BE2C (cell line): Measurements from ENCODE around the gene SPOCK3.

Experiments used
- DNase-seq: peaks from one replicate; pipeline ENCODE4 v3.0.0-alpha.2; 2020
- H3K27me3 ChIP-seq: fragments of 250-450 bp; sonication (Bioruptor Pico); 2 replicates; pipeline ENCODE4 v1.5.1; 2020; ENCODE audit warnings: mild to moderate bottlenecking
- H3K36me3 ChIP-seq: fragments of 250-450 bp; sonication (Bioruptor Pico); 2 replicates; pipeline ENCODE4 v1.5.1; 2020; ENCODE audit warnings: mild to moderate bottlenecking
- H3K4me1 ChIP-seq: fragments of 250-450 bp; sonication (Bioruptor Pico); 2 replicates; pipeline ENCODE4 v1.5.1; 2020
- H3K4me3 ChIP-seq: 2 replicates; pipeline ENCODE4 v1.5.1; 2011; ENCODE audit warnings: low read depth, low read length
- H3K9me3 ChIP-seq: fragments of 250-450 bp; sonication (Bioruptor Pico); 2 replicates; pipeline ENCODE4 v1.5.1; 2020
- TF ChIP-seq, protein P1 (sequence below): IDR thresholded peaks from 2 replicates; pipeline ENCODE4 v1.5.1; 2012; ENCODE audit warnings: mild to moderate bottlenecking, low read depth, low read length

Gene SPOCK3

DNA sequence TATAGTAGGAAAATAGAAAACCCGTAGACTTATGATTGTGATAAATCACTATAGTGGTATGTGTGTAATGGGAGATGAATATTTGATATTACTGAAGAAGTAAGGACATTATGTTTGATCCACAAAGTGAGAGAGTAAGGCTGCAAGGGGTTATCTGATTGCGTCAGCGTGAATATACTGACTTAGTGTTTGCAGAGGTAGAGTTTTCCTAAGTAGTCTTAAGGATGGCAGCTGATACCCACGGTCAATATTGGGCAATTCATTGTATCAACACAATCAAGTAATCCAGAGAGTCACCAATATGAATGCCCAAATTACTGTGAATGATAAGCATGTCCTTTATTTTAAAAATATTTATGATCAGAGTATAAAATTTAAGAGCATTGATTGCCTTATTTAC lies 83.7 kb downstream of the SPOCK3 start:
- H3K27me3 ChIP-seq: no peaks in the 10 kb centered on the region
- DNase-seq: no peak
- H3K9me3 ChIP-seq: no peaks in the 10 kb centered on the region
- no peaks in the 10 kb centered on the region for H3K36me3 ChIP-seq
- H3K4me1 ChIP-seq: peaks cover 8% of the 10 kb centered on the region
- H3K4me3 ChIP-seq: no peak overlapping the region
- TF ChIP-seq, protein P1, sequence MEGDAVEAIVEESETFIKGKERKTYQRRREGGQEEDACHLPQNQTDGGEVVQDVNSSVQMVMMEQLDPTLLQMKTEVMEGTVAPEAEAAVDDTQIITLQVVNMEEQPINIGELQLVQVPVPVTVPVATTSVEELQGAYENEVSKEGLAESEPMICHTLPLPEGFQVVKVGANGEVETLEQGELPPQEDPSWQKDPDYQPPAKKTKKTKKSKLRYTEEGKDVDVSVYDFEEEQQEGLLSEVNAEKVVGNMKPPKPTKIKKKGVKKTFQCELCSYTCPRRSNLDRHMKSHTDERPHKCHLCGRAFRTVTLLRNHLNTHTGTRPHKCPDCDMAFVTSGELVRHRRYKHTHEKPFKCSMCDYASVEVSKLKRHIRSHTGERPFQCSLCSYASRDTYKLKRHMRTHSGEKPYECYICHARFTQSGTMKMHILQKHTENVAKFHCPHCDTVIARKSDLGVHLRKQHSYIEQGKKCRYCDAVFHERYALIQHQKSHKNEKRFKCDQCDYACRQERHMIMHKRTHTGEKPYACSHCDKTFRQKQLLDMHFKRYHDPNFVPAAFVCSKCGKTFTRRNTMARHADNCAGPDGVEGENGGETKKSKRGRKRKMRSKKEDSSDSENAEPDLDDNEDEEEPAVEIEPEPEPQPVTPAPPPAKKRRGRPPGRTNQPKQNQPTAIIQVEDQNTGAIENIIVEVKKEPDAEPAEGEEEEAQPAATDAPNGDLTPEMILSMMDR: no peak

DNA sequence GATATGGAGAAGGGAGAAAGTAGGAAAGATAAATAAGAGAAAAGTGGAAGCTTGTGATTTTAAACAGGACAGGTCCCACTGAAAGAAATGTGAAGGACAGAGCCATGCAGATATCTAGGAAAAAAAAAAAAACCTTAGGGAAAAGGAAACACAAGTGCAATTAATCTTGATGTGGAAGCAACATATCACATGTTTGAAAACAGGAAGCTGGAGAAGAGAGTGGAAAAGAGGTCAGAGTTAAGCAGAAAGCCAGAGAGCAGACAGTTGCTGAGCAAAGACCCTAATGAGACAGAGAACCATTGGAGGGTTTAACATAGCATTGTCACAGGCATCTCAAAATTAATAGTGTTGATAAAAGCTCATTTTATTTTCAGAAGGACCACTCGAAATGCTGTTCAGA lies 89.7 kb downstream of the SPOCK3 start:
- Histone ChIP-seq H3K9me3 (no peaks in the 10 kb centered on the region), H3K36me3 (no peaks in the 10 kb centered on the region), H3K4me3 (no peak overlapping the region), H3K4me1 (no peaks in the 10 kb centered on the region; the same call in 1 of the 2 replicates), H3K27me3 (no peaks in the 10 kb centered on the region)
- no peak for DNase-seq
- TF ChIP-seq, protein P1: no peak

DNA sequence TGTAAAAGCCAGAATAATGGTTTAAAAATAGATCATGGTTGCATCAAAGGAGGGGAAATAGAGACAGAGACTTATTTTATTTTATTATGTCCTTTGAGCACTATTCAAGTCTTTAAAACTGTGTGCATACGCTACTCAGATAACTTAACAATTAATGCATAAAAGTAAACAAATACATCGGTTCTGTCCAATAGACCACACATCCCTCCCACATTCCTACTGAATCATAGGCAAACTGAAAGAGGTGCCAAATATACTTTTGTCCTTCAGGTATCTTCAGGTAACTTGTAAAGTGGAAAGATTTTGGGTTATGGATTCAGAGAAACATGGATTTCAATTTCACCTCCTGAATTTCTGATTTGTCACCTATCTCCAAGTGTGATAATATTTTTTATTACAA lies 91.3 kb downstream of the SPOCK3 start:
- TF ChIP-seq, protein P1: no peak
- H3K9me3 ChIP-seq: no peaks in the 10 kb centered on the region
- no peaks in the 10 kb centered on the region for H3K27me3 ChIP-seq

DNA sequence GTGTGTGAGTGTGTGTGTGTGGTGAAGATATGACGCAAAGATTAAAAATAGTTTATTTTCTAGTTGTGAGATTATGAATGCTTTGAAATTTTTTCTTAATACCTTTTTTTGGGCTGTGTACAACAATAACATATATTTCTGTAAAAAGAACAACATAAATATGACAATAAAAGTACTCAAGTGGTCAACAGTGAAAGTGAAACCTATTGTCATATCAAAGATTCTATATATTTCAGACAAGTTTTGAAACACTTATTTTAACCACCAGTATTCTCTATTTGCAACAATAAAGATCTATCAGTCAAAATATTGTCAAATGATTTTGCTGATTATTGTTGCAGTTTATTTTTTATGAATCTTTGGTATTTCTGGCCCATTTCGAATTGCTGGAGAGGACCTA lies 98.0 kb downstream of the SPOCK3 start:
- Histone ChIP-seq H3K27me3 (no peaks in the 10 kb centered on the region), H3K9me3 (no peaks in the 10 kb centered on the region), H3K4me3 (no peak overlapping the region), H3K36me3 (no peaks in the 10 kb centered on the region), H3K4me1 (no peaks in the 10 kb centered on the region; the same call in none of the 2 replicates)
- TF ChIP-seq, protein P1: no peak
- no peak for DNase-seq

More for the DNA sequence above, 91.3 kb downstream of the SPOCK3 start:
- Histone ChIP-seq H3K4me1 (no peaks in the 10 kb centered on the region; the same call in 1 of the 2 replicates), H3K36me3 (no peaks in the 10 kb centered on the region), H3K4me3 (no peak overlapping the region)
- no peak for DNase-seq

DNA sequence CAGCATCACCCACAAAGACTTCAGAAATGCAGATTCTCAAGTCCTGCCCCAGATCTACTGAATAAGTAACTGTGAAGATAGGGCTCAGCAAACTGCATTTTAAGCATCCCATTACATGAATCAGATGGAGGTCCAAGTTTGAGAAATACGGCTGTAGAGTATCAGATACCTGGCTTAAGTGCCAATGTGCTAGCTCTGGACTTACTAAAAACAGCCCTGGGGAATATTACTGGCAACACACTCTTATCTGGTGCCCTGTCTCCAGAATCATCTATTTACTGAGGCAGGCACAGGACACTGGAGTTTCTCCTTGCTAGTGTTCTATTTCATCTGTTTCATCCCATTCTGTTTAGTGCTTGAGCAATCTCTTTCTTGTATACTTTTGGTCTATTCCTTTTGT lies 105.1 kb downstream of the SPOCK3 start:
- DNase-seq: peak; percentile 38
- H3K36me3 ChIP-seq: no peaks in the 10 kb centered on the region
- TF ChIP-seq, protein P1: no peak

DNA sequence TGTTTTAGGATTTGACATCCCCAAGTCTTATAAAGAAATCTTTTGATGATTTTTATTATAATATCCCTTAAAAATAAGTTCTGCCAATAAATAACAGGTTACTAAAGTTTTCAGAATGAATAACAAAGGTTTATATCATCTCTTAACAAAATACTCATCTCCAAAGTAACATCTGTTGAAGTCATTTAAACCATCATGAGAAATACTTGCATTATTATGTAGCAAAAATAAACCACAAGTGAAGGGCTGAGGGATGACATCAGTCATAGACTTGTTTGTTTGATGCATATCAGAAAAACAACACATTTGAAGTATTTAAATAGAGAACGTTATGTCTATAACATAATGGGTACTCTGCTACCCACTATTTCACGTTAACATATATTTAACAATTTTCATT lies 114.9 kb downstream of the SPOCK3 start:
- Histone ChIP-seq H3K4me1 (peaks cover 2% of the 10 kb centered on the region; the same call in 1 of the 2 replicates), H3K36me3 (no peaks in the 10 kb centered on the region), H3K27me3 (no peaks in the 10 kb centered on the region), H3K9me3 (no peaks in the 10 kb centered on the region), H3K4me3 (no peak overlapping the region)
- TF ChIP-seq, protein P1: no peak
- DNase-seq: no peak

More for the DNA sequence above, 105.1 kb downstream of the SPOCK3 start:
- Histone ChIP-seq H3K4me1 (peaks cover 9% of the 10 kb centered on the region), H3K4me3 (no peak overlapping the region), H3K9me3 (no peaks in the 10 kb centered on the region), H3K27me3 (no peaks in the 10 kb centered on the region)
